Ectodermal cell (in vitro differentiated cells): ENCODE measurements around the gene DOK5.

Source experiments
- H3K27ac ChIP-seq: 2 replicates; pipeline ENCODE4 v1.7.0; 2013; ENCODE audit warnings: mild to moderate bottlenecking, low read depth, low read length; ENCODE audit not compliant: insufficient read depth, poor library complexity, severe bottlenecking
- H3K27me3 ChIP-seq: 2 replicates; pipeline ENCODE4 v1.7.0; 2013; ENCODE audit warnings: mild to moderate bottlenecking, low read length; ENCODE audit not compliant: insufficient read depth, control insufficient read depth, poor library complexity, severe bottlenecking
- H3K36me3 ChIP-seq: one replicate; pipeline ENCODE4 v1.7.0; 2013; ENCODE audit warnings: low read length; ENCODE audit not compliant: control insufficient read depth, insufficient read depth
- H3K4me1 ChIP-seq: one replicate; pipeline ENCODE4 v1.7.0; 2013; ENCODE audit warnings: low read length; ENCODE audit not compliant: control insufficient read depth, insufficient read depth
- H3K4me3 ChIP-seq: 2 replicates; pipeline ENCODE4 v1.7.0; 2013; ENCODE audit warnings: low read depth, low read length, control low read depth; ENCODE audit not compliant: insufficient read depth
- H3K9me3 ChIP-seq: 2 replicates; pipeline ENCODE4 v1.7.0; 2013; ENCODE audit warnings: mild to moderate bottlenecking, low read length, moderate library complexity; ENCODE audit not compliant: control insufficient read depth
- WGBS, 2 experiments: methylation state at CpG; one replicate each; pipeline ENCODE4 v1.1.7; 2013; ENCODE audit warnings: missing lambda C conversion rate in 2 of 2; 5-methylcytosine and 5-hydroxymethylcytosine counted together

Gene DOK5

GRCh38 chr20:54636575-54636974, 161.2 kb downstream of the DOK5 start:
- H3K27me3 ChIP-seq = no peaks in the 10 kb centered on the region
- WGBS, 2 experiments = 90 to 94% methylated on average over 5 of the region's 5 CpGs
- H3K9me3 ChIP-seq = no peaks in the 10 kb centered on the region
- H3K4me3 ChIP-seq = no peak overlapping the region
- no peaks in the 10 kb centered on the region for H3K4me1 ChIP-seq
- no peaks in the 10 kb centered on the region for H3K36me3 ChIP-seq
- H3K27ac ChIP-seq = no peak overlapping the region

- Histone ChIP-seq H3K27ac (no peak overlapping the region), H3K9me3 (no peaks in the 10 kb centered on the region), H3K4me1 (no peaks in the 10 kb centered on the region), H3K27me3 (no peaks in the 10 kb centered on the region), H3K36me3 (no peaks in the 10 kb centered on the region), H3K4me3 (no peak overlapping the region)
- WGBS, 2 experiments = 91 to 95% methylated on average over 8 of the region's 8 CpGs
Measured at GRCh38 chr20:54639941-54640340, 164.5 kb downstream of the DOK5 start.

GRCh38 chr20:54640800-54641199, 165.4 kb downstream of the DOK5 start:
- H3K36me3 ChIP-seq = no peaks in the 10 kb centered on the region
- no peaks in the 10 kb centered on the region for H3K27me3 ChIP-seq
- WGBS, 2 experiments = 100% methylated on average over 1 of the region's 2 CpGs; no CpG with 5 or more reads in 1 of the 2 experiments
- no peaks in the 10 kb centered on the region for H3K4me1 ChIP-seq
- H3K27ac ChIP-seq = no peak overlapping the region
- no peaks in the 10 kb centered on the region for H3K9me3 ChIP-seq
- H3K4me3 ChIP-seq = no peak overlapping the region

GRCh38 chr20:54642864-54643667, 167.7 kb downstream of the DOK5 start:
- no peaks in the 10 kb centered on the region for H3K27me3 ChIP-seq
- H3K4me1 ChIP-seq = no peaks in the 10 kb centered on the region
- H3K4me3 ChIP-seq = no peak overlapping the region
- no peaks in the 10 kb centered on the region for H3K36me3 ChIP-seq
- 95 to 96% methylated on average over 18 of the region's 18 CpGs for WGBS, 2 experiments
- H3K27ac ChIP-seq = no peak overlapping the region
- no peaks in the 10 kb centered on the region for H3K9me3 ChIP-seq

- Histone ChIP-seq H3K27me3 (no peaks in the 10 kb centered on the region), H3K27ac (no peak overlapping the region), H3K9me3 (no peaks in the 10 kb centered on the region), H3K4me3 (no peak overlapping the region), H3K36me3 (no peaks in the 10 kb centered on the region), H3K4me1 (no peaks in the 10 kb centered on the region)
- WGBS, 2 experiments = 94 to 97% methylated on average over 4 of the region's 4 CpGs
Measured at GRCh38 chr20:54643761-54644160, 168.4 kb downstream of the DOK5 start.

- WGBS, 2 experiments = 80 to 83% methylated on average over 8 of the region's 8 CpGs
- H3K27ac ChIP-seq = no peak overlapping the region
- no peaks in the 10 kb centered on the region for H3K27me3 ChIP-seq
- no peaks in the 10 kb centered on the region for H3K4me1 ChIP-seq
- H3K4me3 ChIP-seq = no peak overlapping the region
- no peaks in the 10 kb centered on the region for H3K36me3 ChIP-seq
- no peaks in the 10 kb centered on the region for H3K9me3 ChIP-seq
Measured at GRCh38 chr20:54645445-54646155, 170.2 kb downstream of the DOK5 start.

GRCh38 chr20:54646156-54646517, 170.7 kb downstream of the DOK5 start:
- no peak overlapping the region for H3K27ac ChIP-seq
- no peaks in the 10 kb centered on the region for H3K4me1 ChIP-seq
- H3K27me3 ChIP-seq = no peaks in the 10 kb centered on the region
- 90 to 93% methylated on average over 3 to 4 of the region's 4 CpGs for WGBS, 2 experiments
- no peak overlapping the region for H3K4me3 ChIP-seq
- no peaks in the 10 kb centered on the region for H3K36me3 ChIP-seq
- no peaks in the 10 kb centered on the region for H3K9me3 ChIP-seq

GRCh38 chr20:54648421-54649142, 173.2 kb downstream of the DOK5 start:
- no peaks in the 10 kb centered on the region for H3K27me3 ChIP-seq
- H3K4me3 ChIP-seq = no peak overlapping the region
- 85 to 88% methylated on average over 9 of the region's 9 CpGs for WGBS, 2 experiments

GRCh38 chr20:54649511-54649962, 174.1 kb downstream of the DOK5 start:
- 17 to 22% methylated on average over 8 of the region's 8 CpGs for WGBS, 2 experiments
- Histone ChIP-seq H3K27me3 (no peaks in the 10 kb centered on the region), H3K27ac (no peak overlapping the region), H3K4me3 (no peak overlapping the region), H3K4me1 (peaks cover 2% of the 10 kb centered on the region), H3K9me3 (no peaks in the 10 kb centered on the region), H3K36me3 (no peaks in the 10 kb centered on the region)

More at GRCh38 chr20:54648421-54649142, 173.2 kb downstream of the DOK5 start:
- no peaks in the 10 kb centered on the region for H3K9me3 ChIP-seq
- no peak overlapping the region for H3K27ac ChIP-seq
- no peaks in the 10 kb centered on the region for H3K36me3 ChIP-seq
- no peaks in the 10 kb centered on the region for H3K4me1 ChIP-seq
